Prostate gland (tissue), 2 donors: ENCODE measurements around the gene PSMB2. TPM values are rescaled to one million over a fixed set of nuclear protein-coding genes. Genes with fewer than 3 reads are reported as not detected.

ENCODE experiments used
- DNase-seq: peaks from one replicate; pipeline ENCODE4 v3.0.0-alpha.2; 2019; ENCODE audit warnings: low spot score
- H3K27ac ChIP-seq, 2 donors: fragments of 200-600 bp; sonication (generic); 2 replicates each; pipeline ENCODE4 v1.5.1; 2017 to 2019
- H3K27me3 ChIP-seq: fragments of 200-600 bp; sonication (generic); replicated peaks from 2 replicates; pipeline ENCODE4 v1.5.1; 2019; ENCODE audit not compliant: insufficient read depth
- H3K36me3 ChIP-seq, 2 donors: fragments of 200-600 bp; sonication (generic); 1 replicate in 1 of 2; 2 replicates in 1 of 2; pipeline versions ENCODE4 v1.5.1 to v1.8.1; 2017 to 2019
- H3K4me1 ChIP-seq: fragments of 200-600 bp; sonication (generic); replicated peaks from 2 replicates; pipeline ENCODE4 v1.5.1; 2019
- H3K4me3 ChIP-seq, 2 donors: fragments of 200-600 bp; sonication (generic); 2 replicates each; pipeline ENCODE4 v1.5.1; 2017 to 2019
- H3K9me3 ChIP-seq: fragments of 200-600 bp; sonication (generic); 2 replicates; pipeline ENCODE4 v1.5.1; 2017
- CTCF ChIP-seq, 4 experiments: fragments of 200-600 bp in 2 of 4; fragments of 450-650 bp in 2 of 4; sonication (generic) in 2 of 4; IDR thresholded peaks; 1 replicate in 3 of 4; 2 replicates in 1 of 4; pipeline ENCODE4 v1.5.1; 2016 to 2019; ENCODE audit warnings: antibody characterized with exemption in 4 of 4, mild to moderate bottlenecking in 2 of 4, moderate library complexity in 2 of 4
- POLR2A ChIP-seq: fragments of 450-650 bp; IDR thresholded peaks from one replicate; pipeline ENCODE4 v1.6.1; 2016; ENCODE audit warnings: antibody characterized with exemption, mild to moderate bottlenecking
- POLR2AphosphoS5 ChIP-seq: sonication (generic); formaldehyde crosslinking; IDR thresholded peaks from one replicate; pipeline ENCODE4 v1.6.1; 2017; ENCODE audit warnings: antibody characterized with exemption
- WGBS: methylation state at CpG from one replicate; pipeline ENCODE4 v1.1.5; 2018; 5-methylcytosine and 5-hydroxymethylcytosine counted together
- intact Hi-C: fragments of 100-400 bp; cut with DNase I; formaldehyde crosslinking; loops from one replicate; pipeline ENCODE4 v1.14.2; 2022
- total RNA-seq, 2 donors: library from RNA; depleted of rRNA; stranded (reverse); fragments of >200 nt; gene quantifications; one replicate each; pipeline ENCODE4 v1.1.0, GENCODE V29; 2016

PSMB2 gene
- total RNA-seq, 2 donors from 2014 or later = 53.6 to 64.8 TPM

GRCh38 chr1:35611655-35612054 lies 29.7 kb downstream of the PSMB2 start:
- no peaks in the 10 kb centered on the region for H3K4me1 ChIP-seq
- no peak for DNase-seq
- WGBS = 94% methylated on average over 7 of the region's 7 CpGs
- no peaks in the 10 kb centered on the region for H3K27me3 ChIP-seq
- H3K4me3 ChIP-seq = no peak overlapping the region
- peaks cover 0 to 8% of the 10 kb centered on the region in 2 donors for H3K36me3 ChIP-seq
- intact Hi-C loops = no loop called here
- no peak for TF ChIP-seq POLR2A
- no peaks in the 10 kb centered on the region for H3K9me3 ChIP-seq
- no peak overlapping the region for H3K27ac ChIP-seq

DNA sequence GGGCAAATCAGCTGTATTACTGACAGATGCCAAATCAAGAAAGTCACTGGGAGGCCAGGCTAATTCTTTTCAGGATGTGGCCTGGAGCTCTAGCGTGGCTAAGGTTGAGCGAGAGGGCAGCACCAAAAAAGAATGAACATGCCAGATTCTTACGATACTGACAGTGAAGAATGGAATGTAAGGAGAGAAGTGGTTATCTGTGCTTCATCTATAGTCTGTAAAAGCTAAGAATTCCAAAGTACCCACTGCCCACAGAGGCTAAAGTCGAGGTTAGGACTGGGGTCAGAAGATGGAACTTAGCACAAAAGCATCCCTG lies 35.5 kb downstream of the PSMB2 start:
- WGBS = 57% methylated on average over 4 of the region's 4 CpGs
- TF ChIP-seq CTCF (IDR thresholded peaks at IDR 0.05) = no peak
- no peak for TF ChIP-seq POLR2A
- no peak for TF ChIP-seq POLR2AphosphoS5
- H3K4me1 ChIP-seq = no peaks in the 10 kb centered on the region
- H3K27me3 ChIP-seq = no peaks in the 10 kb centered on the region
- DNase-seq = no peak
- intact Hi-C loops = no loop called here
- no peaks in the 10 kb centered on the region for H3K9me3 ChIP-seq
- H3K4me3 ChIP-seq = no peak overlapping the region
- H3K27ac ChIP-seq = no peak overlapping the region
- peaks cover 0 to 8% of the 10 kb centered on the region in 2 donors for H3K36me3 ChIP-seq

GRCh38 chr1:35605071-35605866 lies 36.1 kb downstream of the PSMB2 start:
- no peak for DNase-seq
- Histone ChIP-seq H3K4me1 (no peaks in the 10 kb centered on the region), H3K9me3 (no peaks in the 10 kb centered on the region), H3K36me3 (peaks cover 0 to 8% of the 10 kb centered on the region in 2 donors), H3K27me3 (no peaks in the 10 kb centered on the region), H3K4me3 (no peak overlapping the region), H3K27ac (no peak overlapping the region)
- WGBS = 71% methylated on average over 6 of the region's 6 CpGs
- intact Hi-C loops = no loop called here
- TF ChIP-seq POLR2AphosphoS5 (no peak), CTCF (IDR thresholded peaks at IDR 0.05) (no peak), POLR2A (no peak)

- Histone ChIP-seq H3K27ac (no peak overlapping the region), H3K4me1 (no peaks in the 10 kb centered on the region), H3K4me3 (no peak overlapping the region), H3K36me3 (peaks cover 0 to 6% of the 10 kb centered on the region in 2 donors), H3K27me3 (no peaks in the 10 kb centered on the region), H3K9me3 (no peaks in the 10 kb centered on the region)
- DNase-seq = no peak
- 84% methylated on average over 4 of the region's 4 CpGs for WGBS
- TF ChIP-seq POLR2AphosphoS5 = no peak
- TF ChIP-seq POLR2A = no peak
- no peak for TF ChIP-seq CTCF (IDR thresholded peaks at IDR 0.05)
- intact Hi-C loops = no loop called here
Measured at GRCh38 chr1:35603941-35604340, 37.4 kb downstream of the PSMB2 start.

DNA sequence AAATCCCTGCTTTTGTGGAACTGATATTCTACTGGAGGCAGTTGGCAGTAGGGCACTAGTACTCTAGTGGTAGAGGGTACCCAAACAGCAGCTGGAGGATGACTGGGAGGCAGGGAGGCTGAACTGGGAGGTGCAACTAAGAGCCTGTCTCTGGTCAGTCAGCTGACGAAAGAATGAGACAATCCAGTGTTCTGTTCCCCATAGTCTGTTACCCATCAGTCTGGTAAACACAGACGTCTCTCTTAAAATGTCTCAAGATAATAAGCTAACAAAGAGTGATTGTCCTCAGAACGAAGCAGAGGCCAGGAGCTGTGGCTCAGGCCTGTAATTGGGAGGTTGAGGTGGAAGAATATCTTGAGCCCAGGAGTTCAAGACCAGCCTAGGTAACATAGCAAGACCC lies 37.9 kb downstream of the PSMB2 start:
- Histone ChIP-seq H3K4me3 (no peak overlapping the region), H3K27me3 (no peaks in the 10 kb centered on the region), H3K4me1 (no peaks in the 10 kb centered on the region), H3K27ac (no peak overlapping the region), H3K9me3 (no peaks in the 10 kb centered on the region), H3K36me3 (peaks cover 0 to 1% of the 10 kb centered on the region in 2 donors)
- DNase-seq = no peak
- 66% methylated on average over 3 of the region's 3 CpGs for WGBS
- intact Hi-C loops = no loop called here
- TF ChIP-seq POLR2A (no peak), CTCF (IDR thresholded peaks at IDR 0.05) (no peak), POLR2AphosphoS5 (no peak)
